ENCODE data around the gene PRAMEF2.
"Not testable (repeated sequence)": the region's sequence is repeated elsewhere in the genome, so short reads cannot be mapped to it uniquely, and the experiment has no call there.

GRCh38 chr1:12903793-12904572, 47.1 kb downstream of the PRAMEF2 start:
- TF ChIP-seq CTCF (IDR thresholded peaks at IDR 0.05); EP300 (IDR thresholded peaks at IDR 0.05); REST (IDR thresholded peaks at IDR 0.05); USF2 (IDR thresholded peaks at IDR 0.05); ZFP36 (IDR thresholded peaks at IDR 0.05; ENCODE audit: borderline replicate concordance, partially characterized antibody); KDM5A (IDR thresholded peaks at IDR 0.05); BCL3 (IDR thresholded peaks at IDR 0.05); ESRRA (IDR thresholded peaks at IDR 0.05; ENCODE audit: borderline replicate concordance, low read length); FOSL2 (IDR thresholded peaks at IDR 0.05); FOSL2 (CRISPR knock-in tag; IDR thresholded peaks at IDR 0.05); EHMT2 (IDR thresholded peaks at IDR 0.05; ENCODE audit: low read depth); MYC (IDR thresholded peaks at IDR 0.05; ENCODE audit: borderline replicate concordance, low read length); POLR2A (IDR thresholded peaks at IDR 0.05; ENCODE audit: low read length); JUN (IDR thresholded peaks at IDR 0.05); NR3C1 (IDR thresholded peaks at IDR 0.05): not testable (repeated sequence)

Measured in A549 (cell line).